Measurements from ENCODE around the gene PPP5C. TPM values are rescaled to one million over a fixed set of nuclear protein-coding genes. Genes with fewer than 3 reads are reported as not detected.

PPP5C gene
- total and polyA plus RNA-seq, 9 of the 15 experiments (the other 6 are each of a cell fraction or from before 2014, with no cell fraction given): 1.9 to 166 (median 108) TPM

DNA sequence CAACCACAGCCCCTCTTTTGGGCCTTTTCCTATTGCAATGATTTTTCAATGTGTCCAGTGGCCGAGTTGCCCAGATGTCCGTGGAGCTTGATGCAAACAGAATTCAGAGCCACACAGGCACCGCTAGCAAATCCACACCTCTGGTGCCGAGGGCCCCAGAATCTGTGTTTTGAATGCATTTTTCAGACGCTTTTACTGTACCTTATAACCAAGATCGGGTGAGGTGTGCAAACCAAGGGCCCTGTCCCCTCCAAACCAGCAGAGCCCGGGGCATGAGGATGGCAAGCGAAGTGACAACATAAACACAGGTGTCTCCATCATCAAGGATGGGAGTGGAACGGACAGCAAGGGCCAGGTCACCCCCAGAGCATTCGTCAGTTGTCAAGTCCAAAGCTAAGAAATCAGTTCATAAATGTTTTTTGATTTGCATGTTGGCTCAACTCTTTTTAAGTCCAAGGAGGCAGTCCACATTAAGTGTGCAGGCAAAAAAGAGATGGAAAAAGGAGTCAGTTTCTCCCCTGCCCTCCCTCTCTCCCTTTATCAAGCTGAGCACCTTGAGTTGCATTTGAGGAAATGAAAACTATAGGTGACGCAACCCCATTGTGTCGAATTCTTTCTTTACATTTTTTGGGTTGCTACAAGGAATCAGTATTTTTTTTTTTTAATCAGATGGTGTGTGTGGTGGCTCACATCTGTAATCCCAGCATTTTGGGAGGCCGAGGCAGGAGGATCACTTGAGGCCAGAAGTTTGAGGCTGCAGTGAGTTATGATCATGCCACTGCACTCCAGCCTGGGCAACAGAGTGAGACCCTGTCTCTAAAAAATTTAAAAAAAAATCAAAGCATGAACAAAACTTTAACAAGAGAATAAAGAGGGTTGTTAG lies 63.6 kb downstream of the PPP5C start:
- Histone ChIP-seq H3K4me2 (ENCODE audit: insufficient read depth, low read length) (peak overlapping the region; percentile 91; the same call in 1 of the 2 replicates), H3K9me3 (replicated peaks; ENCODE audit: control insufficient read depth, insufficient read depth, low read depth, low read length) (peaks cover 5% of the 10 kb centered on the region), H3K36me3 (ENCODE audit: control insufficient read depth, insufficient read depth, low read length) (peaks cover 18% of the 10 kb centered on the region), H3K4me3 (no peak overlapping the region), H3K4me1 (replicated peaks in 1 of 2; ENCODE audit: control insufficient read depth in 2 of 2, insufficient read depth in 2 of 2, low read length in 2 of 2) (peaks cover 33 to 58% of the 10 kb centered on the region in 2 experiments), H4K20me1 (replicated peaks; ENCODE audit: control insufficient read depth, insufficient read depth, low read length) (peaks cover 18% of the 10 kb centered on the region; the same call in 1 of the 2 replicates), H3K27ac (ENCODE audit: extremely low read depth, low read depth, low read length) (no peak overlapping the region), H3K9ac (ENCODE audit: insufficient read depth in 1 of 2, low read depth in 2 of 2, low read length in 2 of 2) (peak overlapping the region in 1 of 2 experiments; percentile 55; a peak in 2 of 4 replicates), H2AFZ (ENCODE audit: low read depth, low read length) (no peak overlapping the region), H3K9me1 (ENCODE audit: control insufficient read depth, insufficient read depth, low read length) (peaks cover 4% of the 10 kb centered on the region), H3K79me2 (ENCODE audit: control insufficient read depth, insufficient read depth, low read length) (peaks cover 40% of the 10 kb centered on the region), H3K27me3 (ENCODE audit: control insufficient read depth in 2 of 2, insufficient read depth in 2 of 2, low read length in 2 of 2) (no peaks in the 10 kb centered on the region)
- DNase-seq (ENCODE audit: extremely low read depth in 1 of 4, low spot score in 3 of 4) (no peak), FAIRE-seq (no peak), ATAC-seq (no peak)
- CTCF ChIA-PET (ENCODE audit: low intra/inter-chr PET ratio): interaction anchor here (0.7 kb wide), 1 partner anchor 71 kb away, joined by 3 read pairs; no protein-coding TSS in a partner anchor
- in situ Hi-C loops (cut with MboI): no loop called here
- WGBS (ENCODE audit: insufficient coverage, low coverage, missing lambda C conversion rate): 87% methylated on average over 13 of the region's 13 CpGs
- intact Hi-C loops (cut with micrococcal nuclease): no loop called here
- BruUV-seq (replicated peaks): no TSS peak
- POLR2A ChIA-PET: interaction anchor here (0.6 to 1.2 kb wide), 5 partner anchors 15 to 523 kb away, joined by 3 to 4 read pairs (median 3); no protein-coding TSS in a partner anchor
- TF ChIP-seq ZNF583 (CRISPR knock-in tag; IDR thresholded peaks at IDR 0.05) (no peak), BCL6 (CRISPR knock-in tag; IDR thresholded peaks at IDR 0.05) (no peak), ZNF444 (CRISPR knock-in tag; IDR thresholded peaks at IDR 0.05) (no peak), ZNF140 (CRISPR knock-in tag; IDR thresholded peaks at IDR 0.05) (no peak), GABPB2 (CRISPR knock-in tag; conservative IDR thresholded peaks at IDR 0.05) (no peak), CAMTA2 (CRISPR knock-in tag; conservative IDR thresholded peaks at IDR 0.05) (no peak), RBM25 (IDR thresholded peaks at IDR 0.05; ENCODE audit: low read depth, low read length, severe bottlenecking) (peak; percentile 27), TCF3 (CRISPR knock-in tag; IDR thresholded peaks at IDR 0.05) (0 out of 2 replicates have a peak, but pooled peaks have one; percentile 11), CEBPG (CRISPR knock-in tag; IDR thresholded peaks at IDR 0.05) (peak; percentile 29; the same call in 1 of the 2 replicates), CEBPG (tag; conservative IDR thresholded peaks at IDR 0.05 in 1 of 2, IDR thresholded peaks at IDR 0.05 in 1 of 2) (no peak), MTA1 (IDR thresholded peaks at IDR 0.05; ENCODE audit: borderline replicate concordance) (no peak), MCM7 (IDR thresholded peaks at IDR 0.05) (no peak), TSC22D4 (tag; IDR thresholded peaks at IDR 0.05) (no peak), CEBPB (tag; IDR thresholded peaks at IDR 0.05) (peak; percentile 73), ZNF121 (CRISPR knock-in tag; conservative IDR thresholded peaks at IDR 0.05) (peak; percentile 87), CCNT2 (IDR thresholded peaks at IDR 0.05; ENCODE audit: borderline replicate concordance, extremely low read depth, insufficient read length, low read depth, low read length) (no peak)
- TF ChIP-seq, protein P1, sequence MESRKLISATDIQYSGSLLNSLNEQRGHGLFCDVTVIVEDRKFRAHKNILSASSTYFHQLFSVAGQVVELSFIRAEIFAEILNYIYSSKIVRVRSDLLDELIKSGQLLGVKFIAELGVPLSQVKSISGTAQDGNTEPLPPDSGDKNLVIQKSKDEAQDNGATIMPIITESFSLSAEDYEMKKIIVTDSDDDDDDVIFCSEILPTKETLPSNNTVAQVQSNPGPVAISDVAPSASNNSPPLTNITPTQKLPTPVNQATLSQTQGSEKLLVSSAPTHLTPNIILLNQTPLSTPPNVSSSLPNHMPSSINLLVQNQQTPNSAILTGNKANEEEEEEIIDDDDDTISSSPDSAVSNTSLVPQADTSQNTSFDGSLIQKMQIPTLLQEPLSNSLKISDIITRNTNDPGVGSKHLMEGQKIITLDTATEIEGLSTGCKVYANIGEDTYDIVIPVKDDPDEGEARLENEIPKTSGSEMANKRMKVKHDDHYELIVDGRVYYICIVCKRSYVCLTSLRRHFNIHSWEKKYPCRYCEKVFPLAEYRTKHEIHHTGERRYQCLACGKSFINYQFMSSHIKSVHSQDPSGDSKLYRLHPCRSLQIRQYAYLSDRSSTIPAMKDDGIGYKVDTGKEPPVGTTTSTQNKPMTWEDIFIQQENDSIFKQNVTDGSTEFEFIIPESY (CRISPR knock-in tag; IDR thresholded peaks at IDR 0.05): peak; percentile 34; the same call in 1 of the 2 replicates
- TF ChIP-seq, protein P2, sequence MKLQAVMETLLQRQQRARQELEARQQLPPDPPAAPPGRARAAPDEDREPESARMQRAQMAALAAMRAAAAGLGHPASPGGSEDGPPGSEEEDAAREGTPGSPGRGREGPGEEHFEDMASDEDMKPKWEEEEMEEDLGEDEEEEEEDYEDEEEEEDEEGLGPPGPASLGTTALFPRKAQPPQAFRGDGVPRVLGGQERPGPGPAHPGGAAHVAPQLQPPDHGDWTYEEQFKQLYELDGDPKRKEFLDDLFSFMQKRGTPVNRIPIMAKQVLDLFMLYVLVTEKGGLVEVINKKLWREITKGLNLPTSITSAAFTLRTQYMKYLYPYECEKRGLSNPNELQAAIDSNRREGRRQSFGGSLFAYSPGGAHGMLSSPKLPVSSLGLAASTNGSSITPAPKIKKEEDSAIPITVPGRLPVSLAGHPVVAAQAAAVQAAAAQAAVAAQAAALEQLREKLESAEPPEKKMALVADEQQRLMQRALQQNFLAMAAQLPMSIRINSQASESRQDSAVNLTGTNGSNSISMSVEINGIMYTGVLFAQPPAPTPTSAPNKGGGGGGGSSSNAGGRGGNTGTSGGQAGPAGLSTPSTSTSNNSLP (IDR thresholded peaks at IDR 0.05; ENCODE audit: borderline replicate concordance, low read depth, low read length): no peak
